H1 (cell line): ENCODE data around the gene PAK5. TPM values are rescaled to one million over a fixed set of nuclear protein-coding genes. Genes with fewer than 3 reads are reported as not detected.

ENCODE experiments used
- CTCF ChIA-PET: fragments of 300-600 bp; sonication (Branson Sonifier 250); formaldehyde crosslinking; loops from one replicate; lab custom pipeline; 2021; ENCODE audit not compliant: partially characterized antibody; lab: Charles Lee
- POLR2A ChIA-PET: fragments of 300-600 bp; sonication (Branson Sonifier 250); formaldehyde crosslinking; loops from one replicate; lab custom pipeline; 2021; ENCODE audit warnings: inconsistent platforms; ENCODE audit not compliant: partially characterized antibody; lab: Charles Lee
- DNase-seq, 2 experiments: peaks; one replicate each; pipeline versions ENCODE4 v3.0.0 to v3.0.0-alpha.2; 2010 to 2022; ENCODE audit warnings: low spot score in 2 of 2, low read depth in 1 of 2, mixed read lengths in 1 of 2
- FAIRE-seq: peaks from 2 replicates; lab custom pipeline; 2011; peaks lifted over from hg19 to GRCh38; lab: Jason Lieb, UNC
- H2AFZ ChIP-seq: 2 replicates; pipeline ENCODE4 v1.8.1; 2012; ENCODE audit warnings: low read length, inconsistent platforms
- H2AK5ac ChIP-seq: 2 replicates; pipeline ENCODE4 v1.6.1; 2013; ENCODE audit warnings: low read depth, low read length
- H2BK120ac ChIP-seq: replicated peaks from 2 replicates; pipeline ENCODE3; 2013; ENCODE audit warnings: low read depth, low read length, inconsistent platforms
- H2BK12ac ChIP-seq: 2 replicates; pipeline ENCODE4 v1.6.1; 2013; ENCODE audit warnings: low read depth, low read length
- H2BK15ac ChIP-seq: 2 replicates; pipeline ENCODE4 v1.6.1; 2013; ENCODE audit warnings: low read length
- H2BK20ac ChIP-seq: 2 replicates; pipeline ENCODE4 v1.6.1; 2013; ENCODE audit warnings: low read length
- H2BK5ac ChIP-seq: 2 replicates; pipeline ENCODE4 v1.6.1; 2013; ENCODE audit warnings: low read depth, low read length
- H3K14ac ChIP-seq: 2 replicates; pipeline ENCODE4 v1.6.1; 2013; ENCODE audit warnings: inconsistent platforms; ENCODE audit not compliant: insufficient read length
- H3K18ac ChIP-seq: 2 replicates; pipeline ENCODE4 v1.6.1; 2013; ENCODE audit warnings: low read length; ENCODE audit errors: extremely low read depth
- H3K23ac ChIP-seq: 2 replicates; pipeline ENCODE4 v1.6.1; 2013; ENCODE audit warnings: inconsistent platforms; ENCODE audit not compliant: insufficient read length
- H3K23me2 ChIP-seq: 2 replicates; pipeline ENCODE4 v1.6.1; 2013; ENCODE audit warnings: low read depth, low read length
- H3K27ac ChIP-seq: 2 replicates; pipeline ENCODE4 v1.6.1; 2011; ENCODE audit warnings: low read depth, low read length, inconsistent platforms
- H3K27me3 ChIP-seq, 4 experiments: replicated peaks in 1 of 4; 1 replicate in 1 of 4; 2 replicates in 3 of 4; pipeline versions ENCODE4 v1.6.1 to v1.8.1; 2011 to 2013; ENCODE audit warnings: low read length in 3 of 4, mild to moderate bottlenecking in 3 of 4, inconsistent platforms in 2 of 4, mixed read lengths in 2 of 4, moderate library complexity in 1 of 4; ENCODE audit not compliant: control insufficient read depth in 3 of 4, insufficient read depth in 3 of 4; ENCODE audit errors: extremely low read depth in 1 of 4
- H3K36me3 ChIP-seq, 4 experiments: 2 replicates each; pipeline versions ENCODE4 v1.6.1 to v1.8.1; 2011 to 2013; ENCODE audit warnings: mild to moderate bottlenecking in 4 of 4, low read length in 3 of 4, moderate library complexity in 2 of 4, control low read depth in 1 of 4, inconsistent platforms in 1 of 4; ENCODE audit not compliant: insufficient read depth in 4 of 4, control insufficient read depth in 2 of 4
- H3K4ac ChIP-seq: replicated peaks from 2 replicates; pipeline ENCODE3; 2013; ENCODE audit warnings: low read length, low read depth, mixed read lengths, inconsistent platforms; ENCODE audit not compliant: insufficient read length
- H3K4me1 ChIP-seq, 4 experiments: replicated peaks in 1 of 4; 1 replicate in 1 of 4; 2 replicates in 3 of 4; pipeline versions ENCODE4 v1.6.1 to v1.8.1; 2011 to 2013; ENCODE audit warnings: low read length in 3 of 4, inconsistent platforms in 2 of 4, mixed read lengths in 1 of 4; ENCODE audit not compliant: insufficient read depth in 4 of 4, control insufficient read depth in 3 of 4
- H3K4me2 ChIP-seq, 2 experiments: 2 replicates each; pipeline versions ENCODE4 v1.6.1 to v1.8.1; 2011 to 2013; ENCODE audit warnings: low read depth in 2 of 2, low read length in 2 of 2, control low read depth in 1 of 2, inconsistent platforms in 1 of 2, mild to moderate bottlenecking in 1 of 2; ENCODE audit not compliant: insufficient read depth in 1 of 2
- H3K4me3 ChIP-seq, 4 experiments: fragments of 200-600, 300-600 bp in 1 of 4; sonication (generic), shearing (Covaris generic), sonication (Bioruptor Twin) in 1 of 4; 2 replicates each; pipeline versions ENCODE4 v1.5.1 to v1.8.1; 2011 to 2016; ENCODE audit warnings: low read length in 4 of 4, low read depth in 3 of 4, control low read depth in 2 of 4, inconsistent platforms in 2 of 4, mild to moderate bottlenecking in 2 of 4, mixed read lengths in 1 of 4, moderate library complexity in 1 of 4; ENCODE audit not compliant: insufficient read depth in 2 of 4; ENCODE audit errors: extremely low read depth in 1 of 4
- H3K56ac ChIP-seq: replicated peaks from 2 replicates; pipeline ENCODE3; 2013; ENCODE audit warnings: low read depth, mild to moderate bottlenecking, mixed read lengths, low read length, inconsistent platforms; ENCODE audit not compliant: insufficient read length
- H3K79me1 ChIP-seq: 2 replicates; pipeline ENCODE4 v1.6.1; 2013; ENCODE audit warnings: low read depth, low read length, control low read depth
- H3K79me2 ChIP-seq, 2 experiments: 2 replicates each; pipeline versions ENCODE4 v1.6.1 to v1.8.1; 2012 to 2013; ENCODE audit warnings: low read length in 2 of 2, mild to moderate bottlenecking in 2 of 2, inconsistent platforms in 1 of 2; ENCODE audit not compliant: insufficient read depth in 2 of 2, control insufficient read depth in 1 of 2
- H3K9ac ChIP-seq, 4 experiments: replicated peaks in 1 of 4; 1 replicate in 1 of 4; 2 replicates in 3 of 4; pipeline versions ENCODE4 v1.6.1 to v1.8.1; 2011 to 2013; ENCODE audit warnings: low read depth in 3 of 4, low read length in 3 of 4, control low read depth in 2 of 4, mild to moderate bottlenecking in 2 of 4, moderate library complexity in 2 of 4, inconsistent platforms in 1 of 4; ENCODE audit errors: extremely low read depth in 1 of 4
- H3K9me3 ChIP-seq, 2 experiments: 2 replicates each; pipeline versions ENCODE4 v1.6.1 to v1.8.1; 2012 to 2013; ENCODE audit warnings: mild to moderate bottlenecking in 2 of 2, moderate library complexity in 2 of 2, control low read depth in 1 of 2, inconsistent platforms in 1 of 2, low read depth in 1 of 2, low read length in 1 of 2, mixed read lengths in 1 of 2; ENCODE audit not compliant: insufficient read depth in 2 of 2
- H4K20me1 ChIP-seq, 2 experiments: replicated peaks in 1 of 2; 2 replicates each; pipeline versions ENCODE3 to v1.8.1; 2011 to 2013; ENCODE audit warnings: inconsistent platforms in 2 of 2, low read length in 2 of 2, mild to moderate bottlenecking in 1 of 2; ENCODE audit not compliant: insufficient read depth in 2 of 2, control insufficient read depth in 1 of 2
- H4K5ac ChIP-seq: 2 replicates; pipeline ENCODE4 v1.6.1; 2013; ENCODE audit warnings: low read length, low read depth, mixed read lengths, inconsistent platforms; ENCODE audit not compliant: insufficient read length
- H4K8ac ChIP-seq: 2 replicates; pipeline ENCODE4 v1.8.0; 2013; ENCODE audit warnings: mild to moderate bottlenecking, moderate library complexity, low read length, inconsistent platforms; ENCODE audit not compliant: insufficient read depth; ENCODE audit errors: extremely low read depth
- H4K91ac ChIP-seq: replicated peaks from 2 replicates; pipeline ENCODE3; 2013; ENCODE audit warnings: low read length, mixed read lengths, inconsistent platforms; ENCODE audit not compliant: insufficient read length
- ASH2L ChIP-seq: fragments of 200-600, 300-600 bp; sonication (generic); IDR thresholded peaks from one replicate; pipeline ENCODE4 v1.7.1; 2017; ENCODE audit warnings: low read length
- CEBPB ChIP-seq: IDR thresholded peaks from 2 replicates; pipeline ENCODE4 v1.6.1; 2012; ENCODE audit warnings: low read depth, low read length
- JUN ChIP-seq: IDR thresholded peaks from 2 replicates; pipeline ENCODE4 v1.6.1; 2011; ENCODE audit warnings: low read depth, mild to moderate bottlenecking, improper control_type of control experiment, low read length
- KDM5A ChIP-seq: fragments of 200-600 bp; IDR thresholded peaks from 2 replicates; pipeline ENCODE4 v1.7.1; 2012; ENCODE audit warnings: mild to moderate bottlenecking, low read length, inconsistent platforms, mixed read lengths
- MAX ChIP-seq: IDR thresholded peaks from 2 replicates; pipeline ENCODE4 v1.6.1; 2012; ENCODE audit warnings: inconsistent platforms
- NRF1 ChIP-seq: IDR thresholded peaks from 2 replicates; pipeline ENCODE4 v1.6.1; 2011; ENCODE audit warnings: mild to moderate bottlenecking, low read depth, low read length, improper control_type of control experiment
- POLR2A ChIP-seq, 2 experiments: IDR thresholded peaks; 1 replicate in 1 of 2; 2 replicates in 1 of 2; pipeline ENCODE4 v1.6.1; 2011; ENCODE audit warnings: low read depth in 2 of 2, low read length in 2 of 2, mild to moderate bottlenecking in 2 of 2; ENCODE audit errors: control extremely low read depth in 1 of 2
- SIRT6 ChIP-seq: IDR thresholded peaks from one replicate; pipeline ENCODE4 v1.7.1; 2012; ENCODE audit warnings: low read length, inconsistent platforms
- SP2 ChIP-seq: IDR thresholded peaks from 2 replicates; pipeline ENCODE4 v1.6.1; 2012; ENCODE audit warnings: mild to moderate bottlenecking, low read length, inconsistent platforms
- SP4 ChIP-seq: IDR thresholded peaks from 2 replicates; pipeline ENCODE4 v1.6.1; 2012; ENCODE audit warnings: low read length, inconsistent platforms
- SRF ChIP-seq: IDR thresholded peaks from 2 replicates; pipeline ENCODE4 v1.6.1; 2011; ENCODE audit warnings: mild to moderate bottlenecking, low read depth, low read length, moderate library complexity
- SUZ12 ChIP-seq: fragments of 200-600 bp; sonication (generic); IDR thresholded peaks from 2 replicates; pipeline ENCODE4 v1.6.1; 2012; ENCODE audit warnings: mild to moderate bottlenecking, inconsistent platforms, low read length, moderate library complexity, mixed read lengths
- WGBS, 2 experiments: shearing (Covaris generic) in 1 of 2; methylation state at CpG; one replicate each; pipeline versions ENCODE4 v1.1.6 to v1.1.7; 2013 to 2015; ENCODE audit warnings: low lambda C conversion rate in 2 of 2, mixed read lengths in 2 of 2, inconsistent platforms in 1 of 2, low coverage in 1 of 2, missing lambda C conversion rate in 1 of 2; ENCODE audit not compliant: insufficient replicate concordance in 2 of 2, insufficient coverage in 1 of 2, insufficient read length in 1 of 2; ENCODE audit errors: extremely low coverage in 1 of 2, missing lambda C conversion rate in 1 of 2; 5-methylcytosine and 5-hydroxymethylcytosine counted together
- polyA plus RNA-seq, 7 experiments: library from polyadenylated mRNA; depleted of rRNA in 3 of 7; stranded (reverse) in 5 of 7; unstranded in 2 of 7; fragments of >200 nt in 5 of 7; fragments of 200-250 nt in 2 of 7; gene quantifications; 1 replicate in 5 of 7; 2 replicates in 1 of 7; 4 replicates in 1 of 7; pipeline versions ENCODE4 v1.2.1 to v1.2.3, GENCODE V29; 2011 to 2013; ENCODE audit warnings: missing spikeins in 2 of 7, mixed read lengths in 2 of 7
- total RNA-seq: library from RNA; stranded (reverse); fragmentation: NEBNext Ultra II Directional; extraction: Animal tissue kit (Norgen Biotek cat#: 25700); gene quantifications from 2 replicates; pipeline ENCODE4 v1.2.1, GENCODE V29; 2021

Gene PAK5
- total and polyA plus RNA-seq, 2 of the 8 experiments (the other 6 are each of a cell fraction or from before 2014, with no cell fraction given): 0.54 to 0.80 TPM

DNA sequence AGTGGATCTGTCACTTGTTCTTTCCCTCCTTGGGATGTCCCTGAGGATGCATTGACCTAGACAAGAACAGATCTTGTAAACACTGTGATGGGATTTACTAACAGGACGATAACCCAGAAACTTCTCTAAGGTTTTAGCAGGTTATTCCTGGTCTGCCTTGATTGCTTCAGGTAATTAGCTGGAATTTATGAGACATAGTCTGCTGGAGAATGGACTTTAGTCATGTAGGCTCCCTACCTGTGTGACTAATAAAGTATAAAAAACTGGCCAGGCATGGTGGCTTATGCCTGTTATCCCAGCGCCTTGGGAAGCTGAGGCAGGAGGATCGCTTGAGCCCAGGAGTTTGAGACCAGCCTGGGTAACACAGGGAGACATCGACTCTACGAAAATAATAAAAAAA lies 96.1 kb downstream of the PAK5 start:
- no peak overlapping the region for H2AK5ac ChIP-seq
- H2BK15ac ChIP-seq: no peak overlapping the region
- no peak for TF ChIP-seq SUZ12
- TF ChIP-seq CEBPB: no peak
- TF ChIP-seq KDM5A: no peak
- TF ChIP-seq SP4: no peak
- TF ChIP-seq SIRT6: no peak
- no peak for TF ChIP-seq ASH2L
- no peak for TF ChIP-seq POLR2A (IDR thresholded peaks at IDR 0.05; ENCODE audit: control extremely low read depth in 1 of 2, low read depth in 2 of 2, low read length in 2 of 2)
- TF ChIP-seq SP2: no peak
- TF ChIP-seq JUN: no peak
- no peak for TF ChIP-seq MAX
- TF ChIP-seq NRF1: no peak
- TF ChIP-seq SRF: no peak
- H3K36me3 ChIP-seq: no peaks in the 10 kb centered on the region
- H3K79me2 ChIP-seq: no peaks in the 10 kb centered on the region
- H3K4ac ChIP-seq: no peak overlapping the region
- no peak overlapping the region for H3K23ac ChIP-seq
- no peak overlapping the region for H3K27ac ChIP-seq
- no peak overlapping the region for H3K4me3 ChIP-seq
- H4K5ac ChIP-seq: no peak overlapping the region
- H2AFZ ChIP-seq: no peak overlapping the region
- no peak overlapping the region for H2BK20ac ChIP-seq
- no peak for DNase-seq
- H4K91ac ChIP-seq: no peak overlapping the region
- no peak for FAIRE-seq
- H2BK12ac ChIP-seq: no peak overlapping the region
- WGBS, 2 experiments: 85% methylated on average over 5 of the region's 5 CpGs; no CpG with 5 or more reads in 1 of the 2 experiments
- no peaks in the 10 kb centered on the region for H3K79me1 ChIP-seq
- no peaks in the 10 kb centered on the region for H4K20me1 ChIP-seq
- ChIA-PET CTCF (interaction anchor here (0.9 kb wide), 1 partner anchor 159 kb away, joined by 3 read pairs; no protein-coding TSS in a partner anchor), POLR2A (no interaction called here)
- no peak overlapping the region for H3K4me2 ChIP-seq
- H3K27me3 ChIP-seq: no peaks in the 10 kb centered on the region
- H4K8ac ChIP-seq: no peak overlapping the region
- no peak overlapping the region for H3K18ac ChIP-seq
- H3K9ac ChIP-seq: no peak overlapping the region
- no peaks in the 10 kb centered on the region for H3K4me1 ChIP-seq
- no peak overlapping the region for H3K56ac ChIP-seq
- H2BK5ac ChIP-seq: no peak overlapping the region
- H3K23me2 ChIP-seq: no peaks in the 10 kb centered on the region
- H3K9me3 ChIP-seq: no peaks in the 10 kb centered on the region
- H3K14ac ChIP-seq: no peak overlapping the region
- H2BK120ac ChIP-seq: no peak overlapping the region
